CD4-positive, alpha-beta T cell treated with Interleukin-10 for 1 hour (primary cell): ENCODE results near the gene TRMT61A.
"Not testable (repeated sequence)": the region's sequence is repeated elsewhere in the genome, so short reads cannot be mapped to it uniquely, and the experiment has no call there.

Source experiments
- DNase-seq: peaks from one replicate; pipeline ENCODE4 v3.0.0-alpha.2; 2020

The TRMT61A gene

DNA sequence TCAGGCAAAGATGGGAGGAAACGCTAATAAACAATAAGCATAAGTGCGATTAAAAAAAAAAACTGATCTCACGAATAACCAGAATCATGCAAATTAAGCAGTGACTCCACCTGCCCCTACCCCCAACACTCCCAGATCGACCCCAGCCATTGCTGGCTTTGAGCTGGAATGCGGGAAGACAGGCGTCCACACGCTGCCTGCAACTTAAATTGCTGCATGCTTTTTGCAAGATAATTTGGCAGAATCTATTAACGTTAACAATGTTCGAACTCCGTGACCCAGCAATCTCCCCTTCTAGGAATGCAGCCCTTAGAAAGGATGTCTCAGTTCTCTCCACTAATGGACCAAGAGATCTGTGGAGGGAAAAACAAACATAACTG, 5.4 kb upstream of the TRMT61A start:
- no peak for DNase-seq

GRCh38 chr14:103524002-103524935, 4.7 kb upstream of the TRMT61A start:
- DNase-seq = no peak

DNA sequence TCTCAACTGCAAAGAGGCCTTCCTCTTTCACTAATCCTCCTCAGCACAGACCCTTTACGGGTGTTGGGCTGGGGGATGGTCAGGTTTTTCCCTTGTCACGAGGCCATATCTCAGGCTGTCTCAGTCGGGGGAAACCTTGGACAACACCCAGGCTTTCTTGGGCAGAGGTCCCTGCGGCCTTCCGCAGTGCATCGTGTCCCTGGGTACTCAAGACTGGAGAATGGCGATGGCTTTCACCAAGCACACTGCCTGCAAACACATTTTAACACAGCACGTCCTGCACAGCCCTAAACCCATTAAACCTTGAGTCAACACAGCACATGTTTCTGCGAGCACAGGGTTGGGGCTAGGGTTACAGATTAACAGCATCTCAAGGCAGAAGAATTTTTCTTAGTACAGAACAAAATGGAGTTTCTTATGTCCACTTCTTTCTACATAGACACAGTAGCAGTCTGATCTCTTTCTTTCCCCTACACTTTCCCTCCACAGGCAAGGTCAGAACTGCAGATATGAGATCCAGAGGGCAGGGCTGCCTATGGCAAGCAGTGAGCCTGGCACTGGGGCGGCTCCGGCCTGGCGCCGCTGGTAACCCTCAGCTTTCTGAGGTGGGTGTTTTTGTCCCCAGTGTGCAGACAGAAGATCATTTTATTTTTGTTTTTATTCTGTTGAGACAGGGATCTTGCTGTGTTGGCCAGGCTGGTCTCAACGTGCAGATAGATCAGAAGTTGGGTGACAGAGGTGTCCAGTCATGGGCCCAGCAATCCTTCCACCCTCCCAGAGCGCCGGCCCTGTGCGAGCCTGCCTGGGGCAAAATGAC, 3.4 kb upstream of the TRMT61A start:
- DNase-seq = not testable (repeated sequence)

DNA sequence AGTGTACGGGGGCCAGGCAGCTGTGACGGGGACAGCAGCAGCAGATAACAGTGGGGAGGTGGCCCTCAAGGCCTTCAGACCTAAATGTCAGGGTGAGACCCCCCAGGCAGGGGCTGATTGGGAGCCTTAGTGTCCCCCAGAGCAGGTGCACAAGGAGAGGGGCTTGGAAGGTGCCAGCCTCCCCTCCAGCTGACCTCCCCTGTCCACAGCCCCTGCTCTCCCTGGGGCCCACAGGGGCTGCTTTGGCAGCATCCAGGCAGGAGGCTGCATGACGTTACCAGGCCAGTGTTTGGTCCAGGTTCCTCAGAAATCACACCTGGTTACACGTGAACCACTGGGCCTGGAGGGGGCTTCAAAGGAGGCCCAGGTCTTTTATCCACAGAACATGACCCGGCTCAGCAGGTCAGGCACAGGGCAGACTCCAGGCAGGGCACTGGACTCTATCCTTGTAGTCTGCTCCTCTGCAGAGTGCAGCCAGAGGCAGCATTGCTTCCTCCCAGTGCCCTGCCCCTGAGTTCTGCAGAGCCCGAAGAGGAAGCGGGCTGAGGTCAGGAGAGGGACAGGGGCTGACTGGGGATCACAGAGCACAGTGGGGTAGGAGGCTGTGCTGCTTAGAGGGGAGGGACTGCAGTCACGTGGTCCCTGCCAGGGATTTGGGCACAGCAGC, 2.6 kb upstream of the TRMT61A start:
- DNase-seq = no peak

GRCh38 chr14:103526914-103527248, 2.1 kb upstream of the TRMT61A start:
- DNase-seq = no peak

DNA sequence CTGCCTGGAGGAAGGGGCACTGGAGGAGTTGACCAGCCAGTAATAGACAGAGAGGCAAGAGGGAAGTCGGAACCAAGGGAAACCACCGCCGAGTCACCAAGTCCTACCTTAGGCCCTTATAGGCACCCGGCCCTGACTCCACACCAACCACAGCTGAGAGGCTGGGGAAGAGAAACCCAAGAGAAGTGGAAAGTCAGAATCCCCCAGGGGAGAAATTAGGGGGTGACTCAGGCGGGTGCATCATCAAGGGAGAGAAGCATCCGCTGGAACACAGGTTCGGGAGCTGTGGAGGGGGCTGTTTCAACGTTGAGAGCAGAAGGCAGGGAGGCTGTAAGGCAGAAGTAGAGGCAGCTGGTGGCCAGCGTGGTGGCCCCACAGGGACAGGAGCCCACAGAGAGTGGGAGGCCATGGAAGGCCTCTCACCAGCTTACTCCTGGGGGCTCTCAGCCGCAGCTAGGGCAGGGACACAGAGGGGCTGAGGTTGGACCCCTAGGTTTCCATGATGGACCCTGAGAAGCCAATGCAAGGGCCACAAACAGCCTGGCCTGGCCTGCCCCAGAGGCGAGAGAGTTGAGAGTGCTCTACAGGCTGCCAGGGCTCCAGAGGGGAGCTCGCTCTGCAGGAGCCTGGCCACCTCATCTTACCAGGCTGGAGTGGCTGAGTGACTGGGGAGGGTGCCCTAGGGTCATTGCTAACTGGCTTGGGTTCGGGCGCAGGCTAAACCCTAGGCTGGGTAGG, 1.4 kb upstream of the TRMT61A start:
- DNase-seq = peak; percentile 24

DNA sequence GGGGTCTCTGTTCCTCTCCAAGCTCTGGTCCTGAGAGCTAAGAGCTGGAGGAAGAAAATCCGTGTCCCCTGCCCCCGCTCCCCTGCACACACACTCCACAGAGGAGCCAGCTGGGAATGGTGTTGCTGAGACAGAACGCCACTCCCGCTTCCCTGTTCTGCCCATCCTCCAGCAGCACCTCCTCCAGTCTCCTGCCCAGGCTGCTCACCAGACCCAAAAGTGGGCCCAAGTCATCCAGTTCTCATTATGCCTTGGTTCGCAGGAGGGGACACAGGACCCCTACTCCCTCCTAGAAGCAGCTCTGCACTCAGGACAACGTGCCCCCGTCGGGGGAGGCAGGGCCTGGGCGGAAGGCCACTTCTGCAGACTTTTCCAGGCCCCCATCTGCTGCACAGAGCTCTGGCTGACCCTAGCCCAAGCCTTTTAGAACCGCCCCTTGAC, 830 bp upstream of the TRMT61A start:
- no peak for DNase-seq

DNA sequence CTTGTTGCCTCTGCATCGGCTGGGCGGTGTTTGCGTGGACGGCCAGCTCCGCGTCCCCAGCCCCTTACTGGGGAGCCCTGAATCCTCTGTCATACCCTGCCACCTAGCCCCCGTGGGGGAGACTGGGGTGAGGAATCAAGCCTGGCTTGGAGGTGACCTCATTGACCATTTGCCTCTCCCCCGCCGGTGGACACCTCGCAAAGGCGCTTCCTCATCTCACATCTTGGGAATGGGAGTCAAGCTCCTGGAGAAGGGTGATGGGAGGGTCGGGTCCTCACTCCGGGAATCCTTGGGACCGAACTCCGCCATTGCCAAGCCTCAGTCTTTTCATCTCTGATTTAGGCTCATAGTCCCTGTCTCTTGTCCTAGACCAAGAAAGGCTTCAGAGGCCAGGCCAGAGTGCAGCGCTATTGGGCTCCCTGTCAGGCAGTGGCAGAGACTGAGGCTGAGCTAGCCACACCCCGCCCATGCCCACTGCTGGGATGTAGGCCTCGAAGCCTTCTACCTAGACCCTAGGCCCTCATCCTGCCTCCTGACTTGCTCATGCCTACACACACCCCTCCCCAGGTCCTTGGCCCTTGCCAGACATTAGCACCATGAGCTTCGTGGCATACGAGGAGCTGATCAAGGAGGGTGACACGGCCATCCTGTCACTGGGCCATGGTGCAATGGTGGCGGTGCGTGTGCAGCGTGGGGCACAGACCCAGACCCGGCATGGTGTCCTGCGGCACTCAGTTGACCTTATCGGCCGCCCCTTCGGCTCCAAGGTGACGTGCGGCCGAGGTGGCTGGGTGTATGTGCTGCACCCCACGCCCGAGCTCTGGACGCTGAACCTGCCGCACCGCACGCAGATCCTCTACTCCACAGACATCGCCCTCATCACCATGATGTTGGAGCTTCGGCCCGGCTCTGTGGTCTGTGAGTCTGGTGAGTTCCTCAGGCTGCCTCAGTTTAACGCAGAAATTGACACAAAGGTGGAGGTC, 678 bp downstream of the TRMT61A start:
- no peak for DNase-seq

DNA sequence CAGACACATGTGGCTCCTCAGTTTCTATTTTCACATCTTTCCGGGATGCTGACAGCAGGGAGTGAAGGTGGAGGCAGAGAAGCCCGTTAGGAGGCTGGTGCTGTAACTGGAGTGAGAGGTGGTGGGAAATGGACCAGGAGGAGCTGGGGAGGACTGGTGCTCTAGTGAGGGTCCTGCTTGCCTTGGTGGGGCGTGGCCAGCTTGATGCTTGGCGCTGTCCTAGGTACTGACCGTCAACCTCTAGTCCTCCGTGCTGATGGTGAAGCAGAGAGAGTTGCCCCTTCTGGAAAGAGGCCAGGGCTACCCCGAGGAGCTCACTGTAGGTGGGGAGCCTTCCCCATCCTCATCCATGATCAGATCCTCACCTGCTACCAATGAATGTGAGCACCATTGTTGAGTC, 1.4 kb downstream of the TRMT61A start:
- DNase-seq = peak; percentile 25

DNA sequence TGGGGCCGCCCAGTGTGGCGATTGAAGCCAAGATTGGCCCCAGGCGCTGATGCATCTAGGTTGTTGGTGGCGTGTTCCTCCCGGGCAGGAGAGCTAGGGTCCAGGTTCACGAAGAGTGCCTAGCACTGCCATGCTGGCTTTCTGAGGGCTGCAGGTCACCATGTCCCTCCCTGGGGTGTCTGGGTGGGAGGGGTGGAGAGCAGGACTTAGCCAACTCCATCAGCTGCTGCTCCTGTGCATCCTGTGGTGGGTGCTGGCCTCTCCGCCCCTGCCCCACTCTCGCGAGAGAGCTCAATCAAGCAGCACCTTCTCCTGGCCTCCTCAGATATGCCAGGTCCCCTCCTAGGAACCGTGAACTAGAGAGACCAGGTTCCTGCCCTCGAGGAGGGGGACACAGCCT, 1.8 kb downstream of the TRMT61A start:
- DNase-seq = no peak

DNA sequence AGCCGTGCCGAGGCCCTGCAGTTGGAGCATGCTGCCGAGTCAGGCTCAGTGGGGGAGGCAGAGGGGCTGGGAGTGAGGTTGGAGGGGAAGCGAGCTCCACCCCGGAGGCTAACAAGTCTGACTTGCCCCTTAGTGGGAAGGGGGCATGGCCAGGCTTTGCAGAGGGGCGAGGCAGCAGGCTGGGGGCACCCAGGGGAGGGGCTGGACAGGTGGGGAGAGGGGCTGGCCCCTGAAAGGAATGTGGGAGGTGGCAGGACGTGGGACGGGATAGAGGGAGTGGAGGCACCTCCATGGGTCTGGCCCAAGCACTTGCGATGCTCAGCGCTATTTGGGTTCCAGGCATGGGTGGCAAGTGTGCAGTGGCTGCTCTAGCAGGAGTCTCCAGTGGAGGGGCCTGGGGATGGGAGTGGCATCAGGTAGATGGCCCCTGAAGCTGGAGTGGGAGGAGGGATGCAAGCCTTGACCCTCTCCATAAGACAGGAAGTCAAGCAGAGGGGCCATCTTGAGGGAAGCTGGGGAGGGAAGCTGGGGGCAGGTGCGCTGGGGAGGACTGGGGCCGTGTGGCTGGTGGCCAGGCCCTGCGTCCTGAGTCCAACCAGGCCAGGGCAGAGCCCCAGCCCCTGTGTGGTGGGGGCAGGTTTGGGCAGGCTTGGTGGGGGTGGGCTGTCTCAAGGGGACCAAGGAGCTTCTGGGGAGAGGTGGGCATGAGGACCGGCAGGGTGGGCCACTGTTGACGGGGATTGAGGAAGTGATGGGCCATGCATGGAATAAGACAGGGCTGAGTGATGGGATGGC, 2.6 kb downstream of the TRMT61A start:
- DNase-seq = no peak

DNA sequence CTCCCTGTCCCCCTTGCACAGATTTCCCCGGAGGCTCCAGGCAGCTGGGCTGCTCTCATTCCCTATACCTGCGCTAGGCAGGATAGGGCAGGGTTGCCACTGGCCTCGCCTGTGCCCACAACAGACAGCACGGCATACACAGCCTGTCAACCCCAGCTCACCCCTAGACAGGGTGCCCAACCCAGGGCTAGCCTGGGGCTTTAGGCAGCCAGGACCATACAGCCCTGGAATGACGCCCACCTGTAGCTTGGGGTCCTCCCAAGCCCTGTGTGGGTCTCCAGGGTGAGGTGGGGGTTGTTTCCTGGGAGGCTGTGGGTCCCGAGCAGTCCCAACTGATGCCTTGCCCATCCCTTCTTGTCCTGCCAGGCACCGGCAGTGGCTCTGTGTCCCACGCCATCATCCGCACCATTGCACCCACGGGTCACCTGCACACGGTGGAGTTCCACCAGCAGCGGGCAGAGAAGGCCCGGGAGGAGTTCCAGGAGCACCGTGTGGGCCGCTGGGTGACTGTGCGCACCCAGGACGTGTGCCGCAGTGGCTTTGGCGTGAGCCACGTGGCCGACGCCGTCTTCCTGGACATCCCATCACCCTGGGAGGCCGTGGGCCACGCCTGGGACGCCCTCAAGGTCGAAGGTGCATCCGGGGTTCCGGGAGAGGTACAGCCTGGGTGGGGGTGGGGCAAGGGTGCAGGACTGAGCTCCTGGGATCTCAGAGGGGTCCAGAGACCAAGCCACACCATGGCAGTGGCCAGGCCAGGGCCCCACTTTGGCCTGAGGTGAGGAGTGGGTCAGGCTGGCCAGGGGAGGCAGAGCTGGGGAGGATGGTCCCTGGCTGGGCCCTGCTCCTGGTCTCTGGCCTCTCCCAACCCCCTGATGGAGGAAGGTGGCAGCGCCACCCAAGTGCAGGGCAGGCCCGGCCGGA, 3.5 kb downstream of the TRMT61A start:
- DNase-seq = no peak

DNA sequence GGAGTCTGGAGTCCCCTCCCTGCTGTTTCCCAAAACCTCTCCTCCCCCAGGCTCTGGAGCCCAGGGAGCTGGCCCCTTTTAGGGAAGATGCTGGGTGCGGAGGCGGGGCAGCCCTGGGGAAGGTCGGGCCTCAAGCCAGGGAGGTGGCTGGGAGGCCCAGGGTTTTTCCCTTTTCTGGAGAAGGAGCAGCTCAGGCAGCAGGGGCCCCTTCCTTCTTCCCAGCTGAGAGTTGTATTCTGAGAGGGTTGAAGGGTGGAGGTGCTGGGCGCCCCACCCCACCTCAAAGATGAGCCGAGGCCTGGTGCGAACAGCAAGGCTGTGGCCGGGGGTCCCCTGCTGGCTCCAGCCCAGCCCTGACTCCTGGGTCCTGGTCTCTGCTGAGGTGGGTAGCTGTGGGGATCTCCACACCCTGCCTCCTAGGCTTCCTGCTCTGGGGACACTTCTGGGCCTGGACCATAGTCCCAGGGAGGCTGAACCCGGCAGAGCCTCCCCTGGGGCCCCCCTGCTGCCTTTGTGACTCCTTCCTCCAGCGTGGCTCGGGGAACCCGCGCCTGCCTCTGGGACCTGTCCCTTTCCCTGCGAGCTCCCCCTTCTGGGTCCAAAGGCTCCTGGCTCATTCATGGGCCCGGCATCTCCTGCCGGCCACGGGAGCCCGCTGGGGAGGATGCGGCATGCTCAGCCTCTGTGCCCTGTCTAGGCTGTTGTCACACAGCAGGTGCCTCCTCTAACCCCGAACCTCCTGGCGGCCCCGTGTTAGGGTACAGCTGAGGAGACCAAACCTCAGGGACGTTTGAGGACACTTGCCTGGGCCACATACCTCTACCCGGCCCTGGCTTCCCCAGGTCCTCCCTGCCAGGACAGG, 4.4 kb downstream of the TRMT61A start:
- no peak for DNase-seq

GRCh38 chr14:103533999-103534575, 5.1 kb downstream of the TRMT61A start:
- no peak for DNase-seq

- no peak for DNase-seq
These were observed 5.6 kb downstream of the TRMT61A start for GRCh38 chr14:103534576-103535061.

DNA sequence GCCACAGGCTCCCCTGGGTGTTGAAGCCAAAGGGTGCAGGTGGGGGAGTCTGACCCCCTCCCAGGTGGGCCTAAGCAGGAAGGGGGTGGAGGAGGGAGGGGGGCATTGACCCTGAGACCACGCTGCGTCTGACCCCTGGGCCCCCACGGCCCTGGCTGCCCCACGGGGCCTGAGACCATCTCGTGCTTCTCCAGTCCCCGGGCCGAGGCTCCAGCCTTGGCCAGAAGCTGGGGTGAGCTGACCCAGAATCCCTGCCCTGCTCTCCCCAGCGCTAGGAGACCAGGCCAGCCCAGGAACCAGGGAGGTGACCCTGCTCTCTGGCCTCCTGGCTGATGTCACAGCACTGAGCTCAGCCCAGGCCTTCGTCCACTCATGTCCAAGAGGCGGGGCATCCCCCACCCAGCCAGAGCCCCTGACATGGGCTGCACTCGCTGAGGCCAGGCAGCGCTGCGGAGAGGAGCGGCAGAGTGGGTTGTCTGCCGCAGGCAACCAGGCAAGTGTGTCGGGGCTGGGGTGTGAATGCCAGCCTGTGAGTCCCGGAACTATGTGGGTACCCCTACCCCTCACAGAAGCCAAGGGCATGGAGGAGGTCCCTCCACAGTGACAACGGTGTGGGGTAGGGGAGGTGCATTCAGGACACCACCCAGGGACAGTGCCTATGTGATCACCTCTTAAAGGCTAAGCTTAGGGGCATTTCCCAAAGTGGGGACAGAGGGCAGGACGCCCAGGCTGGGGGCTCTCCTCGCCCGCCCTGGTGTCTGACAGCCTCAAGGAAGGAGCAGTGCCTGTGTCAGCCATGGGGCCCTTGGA, 6.3 kb downstream of the TRMT61A start:
- no peak for DNase-seq
